ENCODE data around the gene SYNE2.

SYNE2 gene

GRCh38 chr14:64059454-64060198 is 206.8 kb downstream of the SYNE2 start:
- in situ Hi-C loops (cut with MboI; ENCODE audit: low pct_unique_long_range_greater_than_20kb, low sequenced_read_pairs) = no loop called here
- DNase-seq = no peak

DNA sequence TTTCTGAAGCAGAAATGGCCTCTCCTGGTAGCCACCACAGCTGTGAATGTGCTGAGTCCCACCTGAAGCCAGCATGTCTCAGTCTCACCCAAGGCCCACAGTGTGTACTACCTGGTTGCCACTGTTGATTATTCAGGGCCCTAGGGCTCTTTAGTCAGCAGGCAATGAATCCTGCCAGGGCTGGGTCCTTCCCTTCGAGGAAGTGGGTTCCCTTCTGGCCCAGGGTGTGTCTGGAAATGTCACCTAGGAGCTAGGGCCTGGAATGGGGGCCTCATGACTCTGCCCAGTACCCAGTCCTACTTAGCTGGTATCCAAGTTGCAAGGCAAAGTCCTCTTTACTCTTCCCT is 207.4 kb downstream of the SYNE2 start:
- DNase-seq = no peak
- in situ Hi-C loops (cut with MboI; ENCODE audit: low pct_unique_long_range_greater_than_20kb, low sequenced_read_pairs) = no loop called here

- peak; percentile 8 for DNase-seq
- in situ Hi-C loops (cut with MboI; ENCODE audit: low pct_unique_long_range_greater_than_20kb, low sequenced_read_pairs) = no loop called here
Measured at GRCh38 chr14:64060648-64061096, 207.9 kb downstream of the SYNE2 start.

DNA sequence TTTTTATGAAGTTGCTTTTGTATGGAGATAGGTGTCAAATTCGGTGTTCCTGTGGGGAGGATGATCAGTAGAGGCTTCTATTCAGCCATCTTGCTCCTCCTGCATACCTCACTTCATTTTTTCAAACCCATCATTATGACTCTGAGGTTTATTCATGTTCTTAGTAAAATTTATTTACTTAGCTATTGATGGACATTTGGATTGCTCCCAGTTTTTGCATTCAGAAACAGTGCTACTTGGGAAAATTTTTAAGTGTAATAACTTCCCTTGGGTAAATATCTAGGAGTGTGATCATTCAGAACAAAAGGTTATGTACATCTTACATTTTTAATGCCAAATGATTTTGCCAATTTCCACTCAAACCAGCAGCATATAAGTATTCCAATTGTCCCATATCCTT is 208.3 kb downstream of the SYNE2 start:
- in situ Hi-C loops (cut with MboI; ENCODE audit: low pct_unique_long_range_greater_than_20kb, low sequenced_read_pairs) = no loop called here
- no peak for DNase-seq

DNA sequence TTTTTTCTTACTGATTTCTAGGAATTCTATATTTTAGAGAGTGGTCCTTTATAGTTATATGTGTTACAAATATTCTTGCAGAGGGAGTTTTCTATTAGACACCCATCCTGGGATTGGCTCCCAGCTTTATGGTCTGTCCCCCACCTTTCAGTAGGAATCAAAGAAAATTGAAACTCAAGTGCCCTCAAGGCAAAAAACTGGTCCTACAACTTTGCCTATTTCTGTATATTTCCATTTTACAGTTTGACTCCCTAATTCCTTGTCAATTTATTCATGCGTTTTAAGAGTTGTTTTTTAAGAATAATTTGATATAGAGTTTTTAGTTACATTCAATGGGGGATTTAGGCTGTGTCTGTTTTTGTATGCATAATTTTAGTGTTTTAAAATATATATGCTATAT is 208.9 kb downstream of the SYNE2 start:
- in situ Hi-C loops (cut with MboI; ENCODE audit: low pct_unique_long_range_greater_than_20kb, low sequenced_read_pairs) = no loop called here
- no peak for DNase-seq

GRCh38 chr14:64062381-64063115 is 209.7 kb downstream of the SYNE2 start:
- in situ Hi-C loops (cut with MboI; ENCODE audit: low pct_unique_long_range_greater_than_20kb, low sequenced_read_pairs) = no loop called here
- no peak for DNase-seq

DNA sequence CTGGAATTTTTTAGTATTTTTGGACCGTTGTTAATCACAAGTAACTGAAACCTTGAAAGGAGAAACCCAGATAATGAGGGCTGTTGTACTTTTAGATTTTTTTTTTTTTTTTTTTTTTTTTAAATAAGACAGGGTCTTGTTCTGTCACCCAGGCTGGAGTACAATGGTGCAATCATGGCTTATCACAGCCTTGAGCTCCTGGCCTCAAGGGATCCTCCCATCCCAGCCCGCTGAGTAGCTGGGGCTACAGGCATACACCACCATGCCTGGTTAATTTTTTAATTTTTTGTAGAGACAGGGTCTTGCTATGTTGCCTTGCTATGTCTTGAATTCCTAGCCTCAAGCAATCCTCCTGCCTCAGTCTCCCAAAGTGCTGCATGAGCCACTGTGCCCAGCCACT is 211.6 kb downstream of the SYNE2 start:
- DNase-seq = no peak
- in situ Hi-C loops (cut with MboI; ENCODE audit: low pct_unique_long_range_greater_than_20kb, low sequenced_read_pairs) = no loop called here

GRCh38 chr14:64069634-64070359 is 217.0 kb downstream of the SYNE2 start:
- in situ Hi-C loops (cut with MboI; ENCODE audit: low pct_unique_long_range_greater_than_20kb, low sequenced_read_pairs) = no loop called here
- DNase-seq = no peak

- DNase-seq = no peak
- in situ Hi-C loops (cut with MboI; ENCODE audit: low pct_unique_long_range_greater_than_20kb, low sequenced_read_pairs) = no loop called here
Measured at GRCh38 chr14:64074961-64075612, 222.3 kb downstream of the SYNE2 start.

- DNase-seq = no peak
- in situ Hi-C loops (cut with MboI; ENCODE audit: low pct_unique_long_range_greater_than_20kb, low sequenced_read_pairs) = no loop called here
Measured at GRCh38 chr14:64075613-64076005, 222.8 kb downstream of the SYNE2 start.

- no peak for DNase-seq
- in situ Hi-C loops (cut with MboI; ENCODE audit: low pct_unique_long_range_greater_than_20kb, low sequenced_read_pairs) = no loop called here
Measured at GRCh38 chr14:64080452-64080851, 227.6 kb downstream of the SYNE2 start.

DNA sequence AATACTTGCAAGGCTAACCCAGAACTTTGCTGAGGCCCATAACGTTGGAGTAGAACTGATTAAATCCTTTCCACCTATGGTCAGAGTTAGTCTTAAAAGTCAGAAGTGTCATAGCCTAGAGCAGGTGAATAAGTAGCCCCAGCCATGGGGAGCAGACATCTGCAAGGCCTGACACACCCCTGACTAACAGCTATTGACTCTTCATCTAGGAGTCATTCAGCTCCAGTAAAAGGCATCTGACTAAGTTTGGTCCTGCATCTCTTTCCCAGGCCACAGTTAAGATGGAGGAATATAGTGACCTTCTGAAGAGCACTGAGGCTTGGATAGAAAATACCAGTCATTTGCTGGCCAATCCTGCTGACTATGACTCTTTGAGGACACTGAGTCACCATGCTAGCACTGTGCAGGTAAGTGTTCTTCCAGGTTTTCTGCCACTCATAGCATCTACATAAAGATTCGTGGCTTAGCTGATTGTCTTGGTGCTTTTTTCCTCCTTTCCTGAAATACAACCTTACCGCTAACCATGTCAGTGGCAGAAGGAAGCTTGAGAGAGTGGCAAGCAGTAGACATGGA is 228.5 kb downstream of the SYNE2 start:
- DNase-seq = no peak
- in situ Hi-C loops (cut with MboI; ENCODE audit: low pct_unique_long_range_greater_than_20kb, low sequenced_read_pairs) = no loop called here

- in situ Hi-C loops (cut with MboI; ENCODE audit: low pct_unique_long_range_greater_than_20kb, low sequenced_read_pairs) = no loop called here
- no peak for DNase-seq
Measured at GRCh38 chr14:64082837-64083236, 230.0 kb downstream of the SYNE2 start.

GRCh38 chr14:64088647-64088964 is 235.8 kb downstream of the SYNE2 start:
- no peak for DNase-seq
- in situ Hi-C loops (cut with MboI; ENCODE audit: low pct_unique_long_range_greater_than_20kb, low sequenced_read_pairs) = no loop called here

GRCh38 chr14:64089920-64090319 is 237.1 kb downstream of the SYNE2 start:
- no peak for DNase-seq
- in situ Hi-C loops (cut with MboI; ENCODE audit: low pct_unique_long_range_greater_than_20kb, low sequenced_read_pairs) = no loop called here

- in situ Hi-C loops (cut with MboI; ENCODE audit: low pct_unique_long_range_greater_than_20kb, low sequenced_read_pairs) = no loop called here
- DNase-seq = no peak
Measured at GRCh38 chr14:64091217-64091616, 238.4 kb downstream of the SYNE2 start.

GRCh38 chr14:64092338-64092737 is 239.5 kb downstream of the SYNE2 start:
- in situ Hi-C loops (cut with MboI; ENCODE audit: low pct_unique_long_range_greater_than_20kb, low sequenced_read_pairs) = no loop called here
- DNase-seq = no peak

- in situ Hi-C loops (cut with MboI; ENCODE audit: low pct_unique_long_range_greater_than_20kb, low sequenced_read_pairs) = no loop called here
- no peak for DNase-seq
Measured at GRCh38 chr14:64092940-64093339, 240.1 kb downstream of the SYNE2 start.

DNA sequence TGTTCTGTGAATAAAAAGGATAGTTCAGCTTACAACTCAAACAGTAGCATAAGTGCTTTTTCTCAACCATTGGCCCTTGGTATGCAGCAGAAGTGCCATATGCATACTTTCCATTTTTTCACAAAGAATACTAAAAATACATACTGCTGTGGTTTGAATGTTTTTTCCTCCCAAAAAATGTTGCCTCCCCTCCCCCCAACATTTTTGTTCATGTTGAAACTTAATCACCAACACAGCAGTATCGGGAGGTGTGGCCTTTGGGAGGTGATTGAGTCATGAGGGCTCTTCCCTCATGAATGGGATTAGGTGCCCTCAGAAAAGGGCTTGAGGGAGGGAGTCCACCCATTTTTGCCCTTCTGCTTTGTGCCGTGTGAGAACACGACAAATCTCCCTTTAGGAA is 242.8 kb downstream of the SYNE2 start:
- in situ Hi-C loops (cut with MboI; ENCODE audit: low pct_unique_long_range_greater_than_20kb, low sequenced_read_pairs) = no loop called here
- DNase-seq = no peak

- DNase-seq = no peak
- in situ Hi-C loops (cut with MboI; ENCODE audit: low pct_unique_long_range_greater_than_20kb, low sequenced_read_pairs) = no loop called here
Measured at GRCh38 chr14:64098120-64098519, 245.3 kb downstream of the SYNE2 start.
